GM12891 (cell line): Measurements from ENCODE around the gene PEF1.

Source experiments
- DNase-seq: peaks from one replicate; pipeline ENCODE4 v3.0.0; 2011; ENCODE audit warnings: low spot score; ENCODE audit not compliant: insufficient read length
- FAIRE-seq: peaks from 2 replicates; lab custom pipeline; 2011; peaks lifted over from hg19 to GRCh38; lab: Jason Lieb, UNC
- PAX5 ChIP-seq: IDR thresholded peaks from 2 replicates; pipeline ENCODE4 v1.6.1; 2011; ENCODE audit warnings: low read length, moderate library complexity, mild to moderate bottlenecking; ENCODE audit not compliant: insufficient read depth, severe bottlenecking
- POLR2A ChIP-seq: IDR thresholded peaks from 2 replicates; pipeline ENCODE4 v1.6.1; 2011; ENCODE audit warnings: low read depth, low read length, control low read depth
- POLR2AphosphoS5 ChIP-seq: IDR thresholded peaks from 2 replicates; pipeline ENCODE4 v1.6.1; 2011; ENCODE audit warnings: low read depth, low read length, control low read depth
- POU2F2 ChIP-seq: IDR thresholded peaks from 2 replicates; pipeline ENCODE4 v1.6.1; 2011; ENCODE audit warnings: low read depth, mild to moderate bottlenecking, control low read depth, low read length, moderate library complexity
- SPI1 ChIP-seq: IDR thresholded peaks from 2 replicates; pipeline ENCODE4 v1.6.1; 2011; ENCODE audit warnings: low read depth, low read length, control low read depth
- TAF1 ChIP-seq: IDR thresholded peaks from 2 replicates; pipeline ENCODE4 v1.6.1; 2011; ENCODE audit warnings: low read depth, low read length, control low read depth

Gene PEF1

DNA sequence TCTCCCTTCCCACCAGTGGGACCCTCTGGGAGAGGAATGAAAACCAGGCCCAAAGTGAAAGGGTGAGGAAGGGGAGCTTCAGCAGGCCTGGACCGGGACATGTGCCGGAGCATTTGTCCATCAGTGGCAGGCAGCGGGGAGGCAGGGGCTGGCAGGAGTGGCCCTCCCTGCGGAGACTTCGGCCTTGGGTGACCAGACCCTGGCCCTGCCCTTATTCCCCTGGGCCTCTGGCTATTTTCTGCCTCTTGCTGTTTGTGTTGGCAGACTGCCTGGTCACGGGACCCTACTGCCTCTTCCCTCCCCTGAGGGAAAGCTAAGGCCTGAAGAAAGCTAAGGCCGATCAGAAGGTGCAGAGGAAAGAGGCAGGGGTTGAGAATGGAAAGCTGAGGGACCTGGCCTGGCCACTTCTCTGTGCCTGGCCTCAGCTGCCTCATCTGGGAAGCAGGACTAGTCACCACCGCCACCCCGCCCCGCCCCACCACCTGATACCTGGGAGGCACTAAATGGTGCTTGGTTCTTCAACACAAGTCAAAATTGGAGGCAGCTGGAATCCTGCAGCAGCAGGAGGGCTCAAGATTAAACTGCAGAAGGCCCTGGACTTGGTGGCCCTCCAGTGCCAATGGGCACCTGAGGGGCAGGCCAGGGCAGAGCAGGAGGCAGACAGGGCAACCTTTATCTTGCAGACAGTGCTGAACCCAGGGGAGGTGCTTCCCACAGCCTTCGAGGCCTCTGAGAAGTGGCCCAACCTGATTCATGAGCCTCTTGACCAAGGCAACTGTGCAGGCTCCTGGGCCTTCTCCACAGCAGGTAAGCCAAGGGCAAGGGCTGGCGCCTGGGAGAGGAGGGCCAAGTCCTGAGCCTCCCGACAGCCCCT, 60.4 kb downstream of the PEF1 start:
- FAIRE-seq (no peak), DNase-seq (no peak)
- no peak for TF ChIP-seq POLR2AphosphoS5
- no peak for TF ChIP-seq POU2F2
- TF ChIP-seq PAX5 = no peak
- no peak for TF ChIP-seq TAF1
- TF ChIP-seq SPI1 = no peak
- TF ChIP-seq POLR2A = no peak

DNA sequence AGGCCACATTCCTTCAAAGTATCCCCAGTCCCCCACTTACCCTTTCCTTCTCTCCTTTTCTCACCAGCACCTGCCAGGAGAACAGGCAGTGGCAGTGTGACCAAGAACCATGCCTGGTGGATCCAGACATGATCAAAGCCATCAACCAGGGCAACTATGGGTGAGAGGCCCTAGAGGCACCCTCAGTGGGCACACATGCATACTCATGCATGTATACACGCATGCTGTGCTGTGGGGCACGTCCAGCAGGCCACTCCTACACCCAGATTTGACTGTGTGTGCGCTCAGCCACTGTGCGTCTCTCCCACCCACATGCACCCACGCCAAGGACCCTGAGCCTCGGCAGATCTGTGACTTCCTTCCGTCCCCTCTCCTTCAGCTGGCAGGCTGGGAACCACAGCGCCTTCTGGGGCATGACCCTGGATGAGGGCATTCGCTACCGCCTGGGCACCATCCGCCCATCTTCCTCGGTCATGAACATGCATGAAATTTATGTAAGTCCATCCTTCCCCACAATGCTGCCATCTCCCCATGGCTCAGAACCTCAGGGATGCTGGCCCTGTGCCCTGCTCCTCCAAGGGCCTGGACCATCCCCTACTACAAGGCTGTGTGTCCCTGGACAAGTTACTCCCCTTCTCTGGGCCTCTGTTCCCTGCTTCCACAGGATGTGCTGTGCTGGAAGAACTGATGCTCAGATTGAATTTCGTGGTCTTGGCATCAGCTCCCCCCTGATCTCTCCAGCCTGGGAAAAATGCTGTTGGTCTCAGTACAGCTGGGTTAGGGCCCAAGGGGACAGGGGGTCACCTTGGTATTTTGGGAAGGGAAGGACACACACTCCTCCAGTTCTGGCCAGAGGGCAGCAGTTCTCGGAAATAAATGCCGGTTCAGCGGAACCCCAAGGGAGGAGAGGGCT, 61.3 kb downstream of the PEF1 start:
- DNase-seq = no peak

DNA sequence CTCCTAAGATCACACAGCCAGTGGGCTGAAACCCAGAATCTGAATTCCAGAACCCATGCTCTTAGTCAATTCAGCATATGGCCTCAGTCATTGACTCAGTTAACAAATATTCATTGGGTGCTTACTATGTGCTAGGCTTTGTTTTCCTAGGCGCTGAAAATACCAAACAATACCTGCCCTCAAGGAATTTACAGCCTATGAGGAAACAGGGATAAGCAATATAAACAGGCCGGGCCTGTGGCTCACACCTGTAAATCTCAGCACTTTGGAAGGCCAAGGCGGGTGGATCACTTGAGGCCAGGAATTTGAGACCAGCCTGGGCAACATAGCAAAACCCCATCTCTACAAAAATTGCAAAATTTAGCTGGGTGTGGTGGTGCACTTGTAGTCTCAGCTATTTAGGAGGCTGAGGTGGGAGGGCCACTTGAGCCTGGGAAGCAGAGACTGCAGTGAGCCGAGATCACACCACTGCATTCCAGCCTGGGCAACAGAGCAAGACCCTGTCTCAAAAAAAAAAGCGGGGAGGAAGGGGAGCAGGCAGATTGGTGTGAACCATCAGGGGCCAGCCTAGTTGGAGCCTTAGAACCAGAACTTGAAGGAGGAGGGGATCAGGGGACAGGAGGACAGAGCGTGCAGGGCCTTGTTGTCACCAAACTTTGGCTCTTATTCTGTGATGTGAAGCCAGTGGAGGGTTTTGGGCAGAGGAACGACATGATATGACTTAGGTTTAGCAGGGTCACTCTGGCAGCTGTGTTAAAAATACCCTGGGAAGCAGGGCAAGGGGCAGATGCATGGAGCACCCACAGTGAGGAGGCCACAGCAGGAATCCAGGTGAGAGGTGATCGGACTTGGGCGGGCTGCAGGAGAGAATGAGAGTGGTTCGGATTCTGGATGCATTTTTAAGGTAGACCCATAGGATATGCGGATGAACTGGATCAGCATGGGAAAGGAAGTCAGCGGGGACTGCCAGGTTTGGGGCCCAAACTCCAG, 62.6 kb downstream of the PEF1 start:
- TF ChIP-seq PAX5 (no peak), TAF1 (no peak), POLR2A (no peak), POU2F2 (no peak), POLR2AphosphoS5 (no peak), SPI1 (no peak)
- no peak for DNase-seq
- FAIRE-seq = no peak

More for the DNA sequence above, 61.3 kb downstream of the PEF1 start:
- no peak for FAIRE-seq
- no peak for TF ChIP-seq POU2F2
- TF ChIP-seq SPI1 = no peak
- no peak for TF ChIP-seq POLR2A
- no peak for TF ChIP-seq PAX5
- TF ChIP-seq POLR2AphosphoS5 = no peak
- no peak for TF ChIP-seq TAF1

DNA sequence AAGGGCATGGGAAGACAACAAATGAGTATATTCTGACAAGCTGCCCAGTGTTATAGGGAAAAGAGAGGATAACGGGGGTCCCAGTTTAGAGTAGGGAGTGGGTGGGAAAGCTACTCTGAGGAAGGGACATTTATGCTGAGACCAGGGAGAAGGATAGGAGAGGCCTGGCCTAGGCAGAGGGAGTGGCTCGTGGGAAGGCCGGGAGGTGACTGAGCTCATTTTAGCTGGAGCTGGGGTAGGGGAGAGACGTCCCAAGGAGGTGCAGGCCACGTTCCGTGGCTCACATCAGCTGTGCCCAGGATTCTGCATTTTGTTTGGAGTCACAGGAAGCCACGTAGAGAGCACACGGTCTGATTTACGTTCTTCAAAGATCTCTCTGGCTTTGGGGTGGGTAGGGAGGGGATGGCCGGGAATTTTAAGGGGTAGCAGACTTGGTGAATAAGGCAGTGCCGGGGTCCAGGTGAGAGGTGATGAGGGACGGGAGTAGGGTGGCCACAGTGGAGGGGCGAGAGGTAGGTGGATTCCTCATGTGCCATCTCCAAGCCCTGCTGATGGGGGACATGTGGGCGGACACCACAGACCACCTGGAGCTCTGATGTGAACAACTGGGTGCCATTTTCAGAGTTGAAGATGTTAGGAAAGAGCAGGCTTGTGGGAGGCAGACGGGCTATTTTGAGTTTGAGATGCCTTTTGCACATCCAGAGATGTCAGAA, 63.6 kb downstream of the PEF1 start:
- no peak for DNase-seq
- no peak for FAIRE-seq

DNA sequence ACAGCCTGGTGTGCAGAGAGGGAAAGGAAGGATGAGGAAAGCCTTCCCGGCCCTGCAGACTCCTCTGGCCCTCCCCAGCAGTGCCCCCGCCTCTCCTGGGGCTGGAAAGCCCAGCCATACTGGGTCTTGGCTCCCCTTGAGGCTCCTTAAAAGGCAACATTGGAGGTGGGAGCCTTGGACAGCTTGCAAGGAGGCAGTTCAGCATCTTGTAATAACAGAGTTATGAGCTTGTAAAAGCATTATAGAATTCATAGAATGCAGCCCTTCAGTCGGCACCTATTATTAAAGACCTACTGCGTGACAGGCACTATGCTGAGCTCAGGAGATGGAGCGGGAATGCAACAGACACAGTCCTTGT, 64.2 kb downstream of the PEF1 start:
- TF ChIP-seq POLR2AphosphoS5 = no peak
- no peak for TF ChIP-seq SPI1
- TF ChIP-seq POLR2A = no peak
- no peak for TF ChIP-seq PAX5
- TF ChIP-seq POU2F2 = no peak
- no peak for TF ChIP-seq TAF1
- DNase-seq (no peak), FAIRE-seq (no peak)

More for the DNA sequence above, 63.6 kb downstream of the PEF1 start:
- TF ChIP-seq SPI1 (no peak), POU2F2 (no peak), TAF1 (no peak), POLR2AphosphoS5 (no peak), PAX5 (no peak), POLR2A (no peak)
